ENCODE measurements around the gene UCN2.
"Not testable (repeated sequence)": the region's sequence is repeated elsewhere in the genome, so short reads cannot be mapped to it uniquely, and the experiment has no call there.

Gene UCN2

GRCh38 chr3:48530701-48531100, 32.9 kb downstream of the UCN2 start:
- H3K9me3 ChIP-seq (ENCODE audit: control insufficient read depth in 1 of 2, low read length in 2 of 2); H3K4me3 ChIP-seq (ENCODE audit: low read depth in 1 of 2, low read length in 2 of 2); H3K27ac ChIP-seq (ENCODE audit: low read length); H3K4me1 ChIP-seq (ENCODE audit: control insufficient read depth in 1 of 2, insufficient read depth in 2 of 2, low read length in 2 of 2); H3K27me3 ChIP-seq (ENCODE audit: low read depth, low read length): not testable (repeated sequence)
- peaks cover 6 to 10% of the 10 kb centered on the region in 2 donors for H3K36me3 ChIP-seq (ENCODE audit: control insufficient read depth in 1 of 2, insufficient read depth in 2 of 2, low read length in 2 of 2)

- no peaks in the 10 kb centered on the region for H3K4me1 ChIP-seq (ENCODE audit: control insufficient read depth in 1 of 2, insufficient read depth in 2 of 2, low read length in 2 of 2)
- H3K27ac ChIP-seq (ENCODE audit: low read length), result no peak overlapping the region
- H3K27me3 ChIP-seq (ENCODE audit: low read depth, low read length), result no peaks in the 10 kb centered on the region
- no peaks in the 10 kb centered on the region for H3K9me3 ChIP-seq (ENCODE audit: control insufficient read depth in 1 of 2, low read length in 2 of 2)
- H3K36me3 ChIP-seq (ENCODE audit: control insufficient read depth in 1 of 2, insufficient read depth in 2 of 2, low read length in 2 of 2), result peaks cover 0 to 7% of the 10 kb centered on the region in 2 donors
- no peak overlapping the region for H3K4me3 ChIP-seq (ENCODE audit: low read depth in 1 of 2, low read length in 2 of 2)
Measured at GRCh38 chr3:48528754-48529153, 34.8 kb downstream of the UCN2 start.

- Histone ChIP-seq H3K27ac (ENCODE audit: low read length) (no peak overlapping the region), H3K9me3 (ENCODE audit: control insufficient read depth in 1 of 2, low read length in 2 of 2) (no peaks in the 10 kb centered on the region), H3K4me1 (ENCODE audit: control insufficient read depth in 1 of 2, insufficient read depth in 2 of 2, low read length in 2 of 2) (no peaks in the 10 kb centered on the region), H3K36me3 (ENCODE audit: control insufficient read depth in 1 of 2, insufficient read depth in 2 of 2, low read length in 2 of 2) (peaks cover 0 to 7% of the 10 kb centered on the region in 2 donors), H3K27me3 (ENCODE audit: low read depth, low read length) (no peaks in the 10 kb centered on the region), H3K4me3 (ENCODE audit: low read depth in 1 of 2, low read length in 2 of 2) (no peak overlapping the region)
Measured at GRCh38 chr3:48528048-48528447, 35.5 kb downstream of the UCN2 start.

GRCh38 chr3:48524970-48525369, 38.6 kb downstream of the UCN2 start:
- Histone ChIP-seq H3K27ac (ENCODE audit: low read length) (no peak overlapping the region), H3K4me1 (ENCODE audit: control insufficient read depth in 1 of 2, insufficient read depth in 2 of 2, low read length in 2 of 2) (no peaks in the 10 kb centered on the region), H3K36me3 (ENCODE audit: control insufficient read depth in 1 of 2, insufficient read depth in 2 of 2, low read length in 2 of 2) (peaks cover 0 to 7% of the 10 kb centered on the region in 2 donors)

GRCh38 chr3:48521635-48522034, 41.9 kb downstream of the UCN2 start:
- Histone ChIP-seq H3K27ac (ENCODE audit: low read length) (no peak overlapping the region), H3K36me3 (ENCODE audit: control insufficient read depth in 1 of 2, insufficient read depth in 2 of 2, low read length in 2 of 2) (peaks cover 5 to 7% of the 10 kb centered on the region in 2 donors), H3K4me1 (ENCODE audit: control insufficient read depth in 1 of 2, insufficient read depth in 2 of 2, low read length in 2 of 2) (no peaks in the 10 kb centered on the region), H3K27me3 (ENCODE audit: low read depth, low read length) (no peaks in the 10 kb centered on the region), H3K9me3 (ENCODE audit: control insufficient read depth in 1 of 2, low read length in 2 of 2) (no peaks in the 10 kb centered on the region), H3K4me3 (ENCODE audit: low read depth in 1 of 2, low read length in 2 of 2) (no peak overlapping the region)

More at GRCh38 chr3:48524970-48525369, 38.6 kb downstream of the UCN2 start:
- Histone ChIP-seq H3K9me3 (ENCODE audit: control insufficient read depth in 1 of 2, low read length in 2 of 2) (no peaks in the 10 kb centered on the region), H3K27me3 (ENCODE audit: low read depth, low read length) (no peaks in the 10 kb centered on the region), H3K4me3 (ENCODE audit: low read depth in 1 of 2, low read length in 2 of 2) (no peak overlapping the region)

- Histone ChIP-seq H3K4me3 (ENCODE audit: low read depth in 1 of 2, low read length in 2 of 2) (no peak overlapping the region), H3K27me3 (ENCODE audit: low read depth, low read length) (no peaks in the 10 kb centered on the region), H3K27ac (ENCODE audit: low read length) (no peak overlapping the region), H3K36me3 (ENCODE audit: control insufficient read depth in 1 of 2, insufficient read depth in 2 of 2, low read length in 2 of 2) (peaks cover 0 to 5% of the 10 kb centered on the region in 2 donors), H3K4me1 (ENCODE audit: control insufficient read depth in 1 of 2, insufficient read depth in 2 of 2, low read length in 2 of 2) (no peaks in the 10 kb centered on the region), H3K9me3 (ENCODE audit: control insufficient read depth in 1 of 2, low read length in 2 of 2) (no peaks in the 10 kb centered on the region)
Measured at GRCh38 chr3:48519277-48519643, 44.3 kb downstream of the UCN2 start.

- H3K27ac ChIP-seq (ENCODE audit: low read length), result no peak overlapping the region
- peaks cover 0 to 5% of the 10 kb centered on the region in 2 donors for H3K36me3 ChIP-seq (ENCODE audit: control insufficient read depth in 1 of 2, insufficient read depth in 2 of 2, low read length in 2 of 2)
- H3K4me1 ChIP-seq (ENCODE audit: control insufficient read depth in 1 of 2, insufficient read depth in 2 of 2, low read length in 2 of 2), result no peaks in the 10 kb centered on the region
- H3K9me3 ChIP-seq (ENCODE audit: control insufficient read depth in 1 of 2, low read length in 2 of 2), result no peaks in the 10 kb centered on the region
- H3K4me3 ChIP-seq (ENCODE audit: low read depth in 1 of 2, low read length in 2 of 2), result no peak overlapping the region
- H3K27me3 ChIP-seq (ENCODE audit: low read depth, low read length), result no peaks in the 10 kb centered on the region
Measured at GRCh38 chr3:48518638-48519276, 44.8 kb downstream of the UCN2 start.

- Histone ChIP-seq H3K9me3 (ENCODE audit: control insufficient read depth in 1 of 2, low read length in 2 of 2) (no peaks in the 10 kb centered on the region), H3K36me3 (ENCODE audit: control insufficient read depth in 1 of 2, insufficient read depth in 2 of 2, low read length in 2 of 2) (peaks cover 0 to 5% of the 10 kb centered on the region in 2 donors), H3K4me3 (ENCODE audit: low read depth in 1 of 2, low read length in 2 of 2) (no peak overlapping the region)
Measured at GRCh38 chr3:48518069-48518468, 45.5 kb downstream of the UCN2 start.

GRCh38 chr3:48516571-48516970, 47.0 kb downstream of the UCN2 start:
- no peaks in the 10 kb centered on the region for H3K27me3 ChIP-seq (ENCODE audit: low read depth, low read length)
- no peak overlapping the region for H3K4me3 ChIP-seq (ENCODE audit: low read depth in 1 of 2, low read length in 2 of 2)
- no peaks in the 10 kb centered on the region for H3K4me1 ChIP-seq (ENCODE audit: control insufficient read depth in 1 of 2, insufficient read depth in 2 of 2, low read length in 2 of 2)
- no peaks in the 10 kb centered on the region for H3K9me3 ChIP-seq (ENCODE audit: control insufficient read depth in 1 of 2, low read length in 2 of 2)
- no peak overlapping the region for H3K27ac ChIP-seq (ENCODE audit: low read length)
- H3K36me3 ChIP-seq (ENCODE audit: control insufficient read depth in 1 of 2, insufficient read depth in 2 of 2, low read length in 2 of 2), result peaks cover 0 to 5% of the 10 kb centered on the region in 2 donors

More at GRCh38 chr3:48518069-48518468, 45.5 kb downstream of the UCN2 start:
- no peaks in the 10 kb centered on the region for H3K27me3 ChIP-seq (ENCODE audit: low read depth, low read length)
- no peaks in the 10 kb centered on the region for H3K4me1 ChIP-seq (ENCODE audit: control insufficient read depth in 1 of 2, insufficient read depth in 2 of 2, low read length in 2 of 2)
- H3K27ac ChIP-seq (ENCODE audit: low read length), result no peak overlapping the region

GRCh38 chr3:48514431-48515227, 49.0 kb downstream of the UCN2 start:
- H3K4me3 ChIP-seq (ENCODE audit: low read depth in 1 of 2, low read length in 2 of 2), result no peak overlapping the region
- no peaks in the 10 kb centered on the region for H3K9me3 ChIP-seq (ENCODE audit: control insufficient read depth in 1 of 2, low read length in 2 of 2)
- no peaks in the 10 kb centered on the region for H3K27me3 ChIP-seq (ENCODE audit: low read depth, low read length)
- H3K4me1 ChIP-seq (ENCODE audit: control insufficient read depth in 1 of 2, insufficient read depth in 2 of 2, low read length in 2 of 2), result no peaks in the 10 kb centered on the region
- no peak overlapping the region for H3K27ac ChIP-seq (ENCODE audit: low read length)
- H3K36me3 ChIP-seq (ENCODE audit: control insufficient read depth in 1 of 2, insufficient read depth in 2 of 2, low read length in 2 of 2), result peaks cover 0 to 5% of the 10 kb centered on the region in 2 donors
